ENCODE measurements around the gene RTCB.
"Not testable (repeated sequence)": the region's sequence is repeated elsewhere in the genome, so short reads cannot be mapped to it uniquely, and the experiment has no call there.

The RTCB gene

DNA sequence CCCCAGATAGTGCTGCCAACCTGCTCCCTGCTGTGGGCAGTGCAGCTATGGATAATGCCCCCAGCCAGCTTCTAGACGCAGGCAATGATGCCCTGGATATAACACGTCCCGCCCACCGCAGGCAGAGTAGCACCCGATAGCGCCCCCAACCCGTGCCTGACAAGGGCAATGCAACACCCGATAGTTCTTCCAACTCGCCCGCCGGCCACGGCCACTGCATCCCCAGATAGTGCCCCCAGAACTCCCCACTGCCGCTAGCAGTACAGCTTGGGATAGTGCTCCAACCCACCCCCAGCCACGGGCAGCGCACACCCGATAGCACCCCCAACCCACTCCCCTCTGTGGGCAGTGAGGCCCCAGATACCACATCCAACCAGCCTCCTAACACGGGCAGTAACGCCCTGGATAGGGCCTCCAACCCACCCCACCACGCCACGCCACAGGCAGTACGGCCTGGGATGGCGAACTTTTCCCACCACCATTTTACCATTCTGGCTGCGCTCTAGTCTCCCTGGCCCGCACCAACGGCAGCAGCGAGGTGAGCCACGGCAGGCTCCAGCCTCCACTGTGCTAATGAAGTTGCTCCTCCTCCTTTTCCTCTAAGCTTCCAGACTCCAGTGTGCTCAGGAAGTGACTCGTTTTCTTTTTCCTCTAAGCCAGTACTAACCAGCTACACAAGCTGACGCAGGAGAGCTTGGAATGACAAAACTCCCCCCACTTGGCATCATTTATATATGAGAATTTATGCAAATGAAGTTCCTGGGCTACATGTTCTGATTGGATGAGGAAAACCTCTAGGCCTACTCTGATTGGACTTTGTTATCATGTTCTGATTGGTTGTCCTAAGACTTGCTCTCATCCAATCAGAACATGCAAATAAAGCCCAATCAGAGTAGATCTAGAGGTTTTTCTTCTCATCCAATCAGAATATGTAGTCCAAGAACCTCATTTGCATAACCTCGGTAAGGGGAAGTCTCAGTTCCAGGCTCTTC lies 57.4 kb downstream of the RTCB start:
- Histone ChIP-seq H3K4me3 (peak overlapping the region; percentile 48), H3K27ac (peak overlapping the region in 1 of 2 donors; percentile 20)
- DNase-seq (ENCODE audit: low spot score): no peak
- TF ChIP-seq, protein P1, sequence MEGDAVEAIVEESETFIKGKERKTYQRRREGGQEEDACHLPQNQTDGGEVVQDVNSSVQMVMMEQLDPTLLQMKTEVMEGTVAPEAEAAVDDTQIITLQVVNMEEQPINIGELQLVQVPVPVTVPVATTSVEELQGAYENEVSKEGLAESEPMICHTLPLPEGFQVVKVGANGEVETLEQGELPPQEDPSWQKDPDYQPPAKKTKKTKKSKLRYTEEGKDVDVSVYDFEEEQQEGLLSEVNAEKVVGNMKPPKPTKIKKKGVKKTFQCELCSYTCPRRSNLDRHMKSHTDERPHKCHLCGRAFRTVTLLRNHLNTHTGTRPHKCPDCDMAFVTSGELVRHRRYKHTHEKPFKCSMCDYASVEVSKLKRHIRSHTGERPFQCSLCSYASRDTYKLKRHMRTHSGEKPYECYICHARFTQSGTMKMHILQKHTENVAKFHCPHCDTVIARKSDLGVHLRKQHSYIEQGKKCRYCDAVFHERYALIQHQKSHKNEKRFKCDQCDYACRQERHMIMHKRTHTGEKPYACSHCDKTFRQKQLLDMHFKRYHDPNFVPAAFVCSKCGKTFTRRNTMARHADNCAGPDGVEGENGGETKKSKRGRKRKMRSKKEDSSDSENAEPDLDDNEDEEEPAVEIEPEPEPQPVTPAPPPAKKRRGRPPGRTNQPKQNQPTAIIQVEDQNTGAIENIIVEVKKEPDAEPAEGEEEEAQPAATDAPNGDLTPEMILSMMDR (IDR thresholded peaks at IDR 0.05): no peak

DNA sequence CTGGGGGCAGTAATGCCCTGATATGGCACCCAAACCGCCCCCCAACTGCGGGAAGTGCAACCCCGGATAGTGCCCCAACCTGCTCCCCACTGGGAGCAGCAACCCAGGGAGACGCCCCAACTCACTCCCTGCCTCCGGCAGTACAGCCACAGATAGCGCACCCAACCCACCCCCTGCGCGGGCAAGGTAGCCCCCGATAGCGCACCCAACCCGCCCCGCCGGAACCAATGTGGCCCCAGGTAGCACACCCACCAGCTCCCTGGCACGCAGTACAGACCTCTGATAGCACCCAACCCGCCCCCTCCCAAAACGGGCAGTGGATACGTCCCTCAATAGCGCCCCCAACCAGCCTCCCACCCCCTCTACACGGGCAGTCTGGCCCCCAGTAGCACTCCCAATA lies 58.2 kb downstream of the RTCB start:
- DNase-seq (ENCODE audit: low spot score): no peak
- Histone ChIP-seq H3K4me3 (peak overlapping the region; percentile 48), H3K27ac (peak overlapping the region in 1 of 2 donors; percentile 2)
- TF ChIP-seq, protein P1 (IDR thresholded peaks at IDR 0.05): no peak

DNA sequence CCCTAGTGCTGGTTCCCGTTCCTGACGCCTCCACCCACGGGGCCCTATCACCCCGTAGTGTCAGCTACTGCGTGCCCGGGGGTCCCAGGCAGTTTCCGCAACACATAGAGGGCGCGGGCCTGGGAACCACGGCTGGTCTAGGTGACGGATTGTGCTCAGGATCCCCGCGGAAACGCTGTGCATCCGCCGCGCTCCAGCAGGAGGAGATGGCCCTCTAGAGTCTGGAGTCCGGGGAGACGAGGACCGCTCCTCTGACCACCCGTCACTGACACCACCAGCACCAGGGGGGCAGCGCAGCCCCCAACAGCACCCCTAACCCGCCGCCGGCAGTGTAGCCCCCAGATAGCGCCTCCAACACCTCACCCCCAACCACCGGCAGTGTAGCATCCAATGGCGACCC lies 58.8 kb downstream of the RTCB start:
- Histone ChIP-seq H3K4me3 (no peak overlapping the region), H3K27ac (peak overlapping the region in 1 of 2 donors; percentile 2)
- TF ChIP-seq, protein P1 (IDR thresholded peaks at IDR 0.05): no peak
- no peak for DNase-seq (ENCODE audit: low spot score)

DNA sequence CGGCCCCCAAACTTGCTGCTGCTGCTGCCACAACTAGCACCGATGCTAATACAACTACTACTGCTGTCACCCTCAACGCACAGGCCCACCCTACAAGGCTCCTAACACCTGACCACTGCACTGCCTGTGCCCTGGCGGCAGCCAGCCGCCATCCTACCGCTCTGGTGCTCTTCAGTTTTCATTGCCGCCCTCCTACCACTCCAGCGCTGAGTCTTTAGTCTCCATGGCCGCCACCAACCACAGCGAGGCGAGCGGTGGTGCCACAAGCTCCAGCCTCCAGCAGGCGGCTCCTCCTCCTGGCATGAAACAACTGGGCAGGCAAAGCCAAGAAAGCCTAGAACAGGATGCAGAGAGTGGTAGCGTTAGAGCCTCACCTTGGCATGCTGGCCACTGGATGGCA lies 59.4 kb downstream of the RTCB start:
- DNase-seq (ENCODE audit: low spot score): no peak
- no peak overlapping the region for H3K27ac ChIP-seq
- TF ChIP-seq, protein P1 (IDR thresholded peaks at IDR 0.05): no peak
- no peak overlapping the region for H3K4me3 ChIP-seq

DNA sequence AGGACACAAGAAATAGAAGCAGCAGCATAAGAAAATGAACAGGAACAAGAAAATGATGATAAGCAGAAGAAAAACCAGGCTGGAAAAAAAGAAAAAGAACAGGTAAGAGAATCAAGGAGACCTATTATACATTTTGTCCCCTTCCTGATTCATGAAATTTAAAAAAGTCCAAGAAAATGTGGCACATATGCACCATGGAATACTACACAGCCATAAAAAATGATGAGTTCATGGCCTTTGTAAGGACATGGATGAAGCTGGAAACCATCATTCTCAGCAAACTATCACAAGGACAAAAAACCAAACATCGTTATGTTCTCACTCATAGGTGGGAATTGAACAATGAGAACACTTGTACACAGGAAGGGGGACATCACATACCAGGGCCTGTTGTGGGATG lies 60.2 kb downstream of the RTCB start:
- not testable (repeated sequence) for H3K4me3 ChIP-seq; DNase-seq (ENCODE audit: low spot score); H3K27ac ChIP-seq

DNA sequence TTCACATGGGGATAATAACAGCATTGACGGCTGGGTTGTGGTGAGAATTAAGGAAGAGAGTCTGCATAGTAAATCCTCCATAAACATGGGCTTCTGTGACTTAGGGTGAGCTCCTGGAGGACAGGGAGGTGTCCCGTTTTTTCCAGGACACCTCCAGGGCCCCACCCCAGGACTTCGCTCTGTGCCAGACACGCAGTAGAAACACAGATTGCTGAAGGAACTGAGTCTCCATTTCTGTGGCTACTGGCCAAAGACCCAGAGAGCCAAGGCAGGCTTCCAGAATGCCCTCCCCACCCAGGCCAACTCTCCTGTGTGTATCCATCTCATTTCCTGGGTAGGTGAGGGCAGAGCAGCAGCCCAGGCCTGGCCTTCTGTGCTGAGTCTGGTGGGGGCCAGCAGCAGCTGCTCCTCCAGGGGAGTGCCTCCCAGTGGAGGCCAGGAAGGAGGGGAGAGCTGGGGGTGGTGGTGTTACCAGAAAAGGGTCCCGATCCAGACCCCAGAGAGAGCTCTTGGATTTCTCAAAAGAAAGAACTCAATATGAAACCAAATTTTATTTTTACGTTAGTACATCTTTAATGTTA lies 63.9 kb downstream of the RTCB start:
- TF ChIP-seq, protein P1 (IDR thresholded peaks at IDR 0.05): no peak
- Histone ChIP-seq H3K4me3 (no peak overlapping the region), H3K27ac (no peak overlapping the region)
- no peak for DNase-seq (ENCODE audit: low spot score)

DNA sequence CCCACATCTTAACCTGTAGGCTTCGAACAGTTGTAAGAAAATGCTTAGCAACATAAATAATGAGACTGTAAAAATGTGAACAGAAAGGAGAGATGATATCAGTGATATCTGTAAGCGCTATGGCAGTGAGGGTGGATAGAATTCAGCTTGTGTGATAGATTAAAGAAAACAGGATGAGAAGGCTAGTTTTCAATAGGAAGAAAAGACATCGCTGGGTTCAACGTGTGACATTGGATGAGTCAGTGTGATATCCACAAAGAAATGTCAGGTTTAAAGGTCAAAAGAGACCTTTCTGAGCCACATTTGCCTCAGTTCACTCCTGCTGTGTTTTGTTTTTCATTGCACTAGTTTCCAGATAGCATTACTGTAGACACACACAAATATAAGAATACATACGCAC lies 68.1 kb downstream of the RTCB start:
- TF ChIP-seq, protein P1 (IDR thresholded peaks at IDR 0.05): no peak
- DNase-seq (ENCODE audit: low spot score): no peak
- Histone ChIP-seq H3K27ac (no peak overlapping the region), H3K4me3 (no peak overlapping the region)

Measured in coronary artery (tissue), 2 donors.